ENCODE measurements around the gene NR2F1. TPM values are rescaled to one million over a fixed set of nuclear protein-coding genes. Genes with fewer than 3 reads are reported as not detected.
"Not testable (repeated sequence)": the region's sequence is repeated elsewhere in the genome, so short reads cannot be mapped to it uniquely, and the experiment has no call there.

NR2F1 gene
- polyA plus RNA-seq (2.1 and 2.3 TPM in 2 replicates), polyA minus RNA-seq (1.7 and 1.9 TPM in 2 replicates)

DNA sequence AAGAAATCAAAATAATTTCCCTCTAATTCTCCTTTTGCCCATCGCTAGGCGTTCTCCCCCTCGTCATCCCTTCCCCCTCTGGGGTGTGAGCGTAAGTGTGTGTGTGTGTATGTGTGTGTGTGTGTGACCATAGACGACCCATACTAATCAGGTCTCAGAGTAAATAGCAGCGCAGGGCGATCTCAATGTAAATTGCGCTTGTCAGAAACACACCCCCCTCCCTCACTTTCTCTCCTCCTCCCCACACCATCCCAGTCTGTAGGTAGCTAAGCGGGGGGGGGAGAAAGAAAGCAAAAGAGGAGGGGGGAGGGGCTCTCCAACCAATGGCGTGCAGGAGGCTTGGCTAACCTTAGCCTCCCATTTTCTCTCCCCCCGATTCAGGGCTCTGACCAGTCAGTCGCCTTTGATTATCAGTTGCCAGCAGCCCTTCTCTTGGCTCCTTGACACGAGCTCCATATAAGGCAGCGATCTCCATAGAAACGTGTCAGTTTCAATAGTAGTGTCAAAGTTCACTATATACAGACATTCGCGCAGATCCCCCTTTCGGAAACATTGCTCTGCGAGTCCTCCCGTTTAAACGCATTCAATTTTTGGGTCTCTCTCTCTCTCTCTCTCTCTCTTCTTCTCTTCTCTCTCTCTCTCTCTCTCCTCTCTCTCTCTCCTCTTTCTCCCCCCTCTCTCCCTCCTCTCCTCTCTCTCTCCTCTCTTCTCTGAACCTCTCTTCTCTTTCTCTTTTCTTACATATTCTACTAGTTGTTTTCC is at the start of gene NR2F1:
NR2F1 (plus strand) TSS at position 546 of the 762 bp plus-strand sequence. CDS start 1,802 bp downstream, outside the sequence.
- Histone ChIP-seq H3K27me3 (ENCODE audit: insufficient read depth, low read depth, low read length) (peaks cover 91% of the 10 kb centered on the region), H3K79me2 (replicated peaks; ENCODE audit: insufficient read depth, low read length) (no peaks in the 10 kb centered on the region), H3K27ac (ENCODE audit: low read length) (no peak within 1 kb of the TSS), H3K9me3 (ENCODE audit: low read length) (peaks cover 2% of the 10 kb centered on the region), H3K36me3 (ENCODE audit: insufficient read depth, low read length) (no peaks in the 10 kb centered on the region), H3K4me2 (ENCODE audit: low read length) (no peak within 1 kb of the TSS), H3K4me3 (ENCODE audit: low read length) (peak within 1 kb of the TSS; percentile 64), H4K20me1 (ENCODE audit: insufficient read depth) (no peaks in the 10 kb centered on the region), H3K9ac (ENCODE audit: low read length) (peak within 1 kb of the TSS; percentile 49), H2AFZ (ENCODE audit: low read depth, low read length) (no peak within 1 kb of the TSS), H3F3A (ENCODE audit: insufficient read depth, low read length, poor library complexity, severe bottlenecking) (peaks cover 5% of the 10 kb centered on the region), H3K9me2 (ENCODE audit: insufficient read depth, low read length) (no peaks in the 10 kb centered on the region)
- TF ChIP-seq TAF1 (IDR thresholded peaks at IDR 0.05; ENCODE audit: low read depth) (no peak), POLR2AphosphoS5 (IDR thresholded peaks at IDR 0.05) (peak; percentile 6), CTCF (IDR thresholded peaks at IDR 0.05; ENCODE audit: poor library complexity, severe bottlenecking) (no peak), SMC3 (conservative IDR thresholded peaks at IDR 0.05; ENCODE audit: poor library complexity) (no peak), MXI1 (conservative IDR thresholded peaks at IDR 0.05; ENCODE audit: poor library complexity, severe bottlenecking) (no peak), EZH2 (IDR thresholded peaks at IDR 0.05; ENCODE audit: borderline replicate concordance, insufficient read depth, low read length, poor library complexity, severe bottlenecking) (no peak), EP300 (conservative IDR thresholded peaks at IDR 0.05; ENCODE audit: poor library complexity, severe bottlenecking) (no peak)
- TF ChIP-seq, protein P1, sequence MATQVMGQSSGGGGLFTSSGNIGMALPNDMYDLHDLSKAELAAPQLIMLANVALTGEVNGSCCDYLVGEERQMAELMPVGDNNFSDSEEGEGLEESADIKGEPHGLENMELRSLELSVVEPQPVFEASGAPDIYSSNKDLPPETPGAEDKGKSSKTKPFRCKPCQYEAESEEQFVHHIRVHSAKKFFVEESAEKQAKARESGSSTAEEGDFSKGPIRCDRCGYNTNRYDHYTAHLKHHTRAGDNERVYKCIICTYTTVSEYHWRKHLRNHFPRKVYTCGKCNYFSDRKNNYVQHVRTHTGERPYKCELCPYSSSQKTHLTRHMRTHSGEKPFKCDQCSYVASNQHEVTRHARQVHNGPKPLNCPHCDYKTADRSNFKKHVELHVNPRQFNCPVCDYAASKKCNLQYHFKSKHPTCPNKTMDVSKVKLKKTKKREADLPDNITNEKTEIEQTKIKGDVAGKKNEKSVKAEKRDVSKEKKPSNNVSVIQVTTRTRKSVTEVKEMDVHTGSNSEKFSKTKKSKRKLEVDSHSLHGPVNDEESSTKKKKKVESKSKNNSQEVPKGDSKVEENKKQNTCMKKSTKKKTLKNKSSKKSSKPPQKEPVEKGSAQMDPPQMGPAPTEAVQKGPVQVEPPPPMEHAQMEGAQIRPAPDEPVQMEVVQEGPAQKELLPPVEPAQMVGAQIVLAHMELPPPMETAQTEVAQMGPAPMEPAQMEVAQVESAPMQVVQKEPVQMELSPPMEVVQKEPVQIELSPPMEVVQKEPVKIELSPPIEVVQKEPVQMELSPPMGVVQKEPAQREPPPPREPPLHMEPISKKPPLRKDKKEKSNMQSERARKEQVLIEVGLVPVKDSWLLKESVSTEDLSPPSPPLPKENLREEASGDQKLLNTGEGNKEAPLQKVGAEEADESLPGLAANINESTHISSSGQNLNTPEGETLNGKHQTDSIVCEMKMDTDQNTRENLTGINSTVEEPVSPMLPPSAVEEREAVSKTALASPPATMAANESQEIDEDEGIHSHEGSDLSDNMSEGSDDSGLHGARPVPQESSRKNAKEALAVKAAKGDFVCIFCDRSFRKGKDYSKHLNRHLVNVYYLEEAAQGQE (IDR thresholded peaks at IDR 0.05; ENCODE audit: borderline replicate concordance), result no peak

DNA sequence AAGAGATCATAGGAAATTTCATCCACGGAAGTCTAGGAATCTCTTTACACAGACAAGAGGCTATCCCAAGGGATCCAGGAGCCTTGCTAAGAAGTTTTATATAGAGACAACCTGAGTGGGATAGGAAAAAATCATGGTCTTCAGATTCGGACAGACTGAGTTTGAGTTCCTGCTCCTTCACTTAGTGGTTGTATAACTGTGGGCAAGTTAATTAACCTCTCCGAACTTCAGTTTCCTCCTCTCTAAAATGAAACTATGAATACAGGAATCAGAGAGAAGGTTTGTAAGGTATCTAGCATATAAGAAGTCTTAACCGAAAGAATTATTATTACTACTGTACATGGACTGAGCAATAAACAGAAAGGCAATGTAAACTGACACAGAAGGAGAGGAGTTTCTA is 37.1 kb upstream of the NR2F1 start:
- Histone ChIP-seq H3K36me3 (ENCODE audit: insufficient read depth, low read length) (no peaks in the 10 kb centered on the region), H4K20me1 (ENCODE audit: insufficient read depth) (no peaks in the 10 kb centered on the region), H3K4me3 (ENCODE audit: low read length) (no peak overlapping the region), H3K27ac (ENCODE audit: low read length) (no peak overlapping the region), H3K27me3 (ENCODE audit: insufficient read depth, low read depth, low read length) (no peaks in the 10 kb centered on the region), H2AFZ (ENCODE audit: low read depth, low read length) (no peak overlapping the region), H3K9me3 (ENCODE audit: low read length) (no peaks in the 10 kb centered on the region), H3K9ac (ENCODE audit: low read length) (no peak overlapping the region), H3K9me2 (ENCODE audit: insufficient read depth, low read length) (no peaks in the 10 kb centered on the region), H3K4me2 (ENCODE audit: low read length) (no peak overlapping the region), H3K79me2 (replicated peaks; ENCODE audit: insufficient read depth, low read length) (no peaks in the 10 kb centered on the region), H3F3A (ENCODE audit: insufficient read depth, low read length, poor library complexity, severe bottlenecking) (no peaks in the 10 kb centered on the region)
- no peak for TF ChIP-seq MXI1 (conservative IDR thresholded peaks at IDR 0.05; ENCODE audit: poor library complexity, severe bottlenecking)
- no peak for TF ChIP-seq TAF1 (IDR thresholded peaks at IDR 0.05; ENCODE audit: low read depth)
- TF ChIP-seq, protein P1 (IDR thresholded peaks at IDR 0.05; ENCODE audit: borderline replicate concordance), result no peak
- TF ChIP-seq POLR2AphosphoS5 (IDR thresholded peaks at IDR 0.05), result no peak
- TF ChIP-seq EP300 (conservative IDR thresholded peaks at IDR 0.05; ENCODE audit: poor library complexity, severe bottlenecking), result no peak
- no peak for TF ChIP-seq CTCF (IDR thresholded peaks at IDR 0.05; ENCODE audit: poor library complexity, severe bottlenecking)

DNA sequence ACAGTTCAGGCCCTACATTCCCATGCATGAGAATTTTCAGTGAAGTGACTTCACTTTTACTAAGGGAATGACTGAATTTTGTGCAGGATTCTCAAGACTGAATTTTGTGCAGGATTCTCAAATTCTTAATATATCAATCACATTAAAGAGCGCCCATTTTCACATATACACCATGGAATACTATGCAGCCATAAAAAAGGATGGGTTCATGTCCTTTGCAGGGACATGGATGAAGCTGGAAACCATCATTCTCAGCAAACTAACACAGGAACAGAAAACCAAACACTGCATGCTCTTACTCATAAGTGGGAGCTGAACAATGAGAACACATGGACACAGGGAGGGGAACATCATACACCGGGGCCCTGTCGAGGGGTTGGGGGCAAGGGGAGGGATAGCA is 33.4 kb upstream of the NR2F1 start:
- not testable (repeated sequence) for H4K20me1 ChIP-seq (ENCODE audit: insufficient read depth); H3K9ac ChIP-seq (ENCODE audit: low read length); H3K9me3 ChIP-seq (ENCODE audit: low read length); H3K9me2 ChIP-seq (ENCODE audit: insufficient read depth, low read length); H2AFZ ChIP-seq (ENCODE audit: low read depth, low read length); H3K4me2 ChIP-seq (ENCODE audit: low read length); H3K36me3 ChIP-seq (ENCODE audit: insufficient read depth, low read length); H3F3A ChIP-seq (ENCODE audit: insufficient read depth, low read length, poor library complexity, severe bottlenecking); H3K27me3 ChIP-seq (ENCODE audit: insufficient read depth, low read depth, low read length); H3K27ac ChIP-seq (ENCODE audit: low read length); H3K79me2 ChIP-seq (replicated peaks; ENCODE audit: insufficient read depth, low read length); H3K4me3 ChIP-seq (ENCODE audit: low read length)
